Endothelial cell of umbilical vein (primary cell): ENCODE measurements around the gene CREB3. TPM values are rescaled to one million over a fixed set of nuclear protein-coding genes. Genes with fewer than 3 reads are reported as not detected.

Source experiments
- BruUV-seq: library from RNA; stranded (reverse); fragments of 400-500 nt; replicated peaks from 2 replicates; lab custom pipeline; 2021; lab: Mats Ljungman, UMichigan
- CTCF ChIA-PET: fragments of 300-600, 350-600 bp; sonication (Branson Sonifier 250); formaldehyde crosslinking; loops from one replicate; lab custom pipeline; 2021; ENCODE audit warnings: antibody characterized with exemption, inconsistent platforms; lab: Charles Lee
- POLR2A ChIA-PET: fragments of 300-600, 350-600 bp; sonication (Branson Sonifier 250); formaldehyde crosslinking; loops from one replicate; lab custom pipeline; 2021; ENCODE audit warnings: antibody characterized with exemption, inconsistent platforms; lab: Charles Lee
- DNase-seq: peaks from one replicate; pipeline ENCODE4 v3.0.0-alpha.2; 2011; ENCODE audit warnings: low read depth, low spot score
- FAIRE-seq: peaks from 2 replicates; lab custom pipeline; 2011; peaks lifted over from hg19 to GRCh38; lab: Jason Lieb, UNC
- H2AFZ ChIP-seq: 2 replicates; pipeline ENCODE4 v1.6.0; 2012; ENCODE audit warnings: low read depth, low read length, control low read depth, inconsistent platforms
- H3K27ac ChIP-seq: 2 replicates; pipeline ENCODE4 v1.5.1; 2011; ENCODE audit warnings: low read depth, mild to moderate bottlenecking, control low read depth, low read length, moderate library complexity; ENCODE audit not compliant: insufficient read depth
- H3K27me3 ChIP-seq, 2 experiments: 2 replicates each; pipeline versions ENCODE4 v1.6.0 to v1.6.1; 2011; ENCODE audit warnings: low read length in 2 of 2, mixed read lengths in 1 of 2; ENCODE audit not compliant: control insufficient read depth in 2 of 2, insufficient read depth in 2 of 2
- H3K36me3 ChIP-seq, 2 experiments: 2 replicates in 1 of 2; 3 replicates in 1 of 2; pipeline ENCODE4 v1.5.1; 2011; ENCODE audit warnings: low read length in 2 of 2, mild to moderate bottlenecking in 1 of 2, moderate library complexity in 1 of 2; ENCODE audit not compliant: control insufficient read depth in 2 of 2, insufficient read depth in 2 of 2; ENCODE audit errors: extremely low read depth in 1 of 2
- H3K4me1 ChIP-seq: 3 replicates; pipeline ENCODE4 v1.5.1; 2011; ENCODE audit warnings: mild to moderate bottlenecking, low read length; ENCODE audit not compliant: control insufficient read depth, insufficient read depth; ENCODE audit errors: extremely low read depth
- H3K4me2 ChIP-seq: 2 replicates; pipeline ENCODE4 v1.6.1; 2011; ENCODE audit warnings: low read length, control low read depth, mixed read lengths; ENCODE audit not compliant: insufficient read depth
- H3K4me3 ChIP-seq, 3 experiments: fragments of 200-600 bp in 1 of 3; sonication (generic), shearing (Covaris generic) in 1 of 3; replicated peaks in 1 of 3; 2 replicates each; pipeline ENCODE4 v1.5.1; 2011 to 2016; ENCODE audit warnings: control low read depth in 3 of 3, low read length in 3 of 3, mild to moderate bottlenecking in 2 of 3, inconsistent platforms in 1 of 3, low read depth in 1 of 3, moderate library complexity in 1 of 3; ENCODE audit not compliant: insufficient read depth in 1 of 3
- H3K79me2 ChIP-seq: 2 replicates; pipeline ENCODE4 v1.6.0; 2012; ENCODE audit warnings: low read length, inconsistent platforms; ENCODE audit not compliant: control insufficient read depth, insufficient read depth
- H3K9ac ChIP-seq: replicated peaks from 2 replicates; pipeline ENCODE3; 2011; ENCODE audit warnings: low read length, control low read depth; ENCODE audit not compliant: insufficient read depth; ENCODE audit errors: extremely low read depth
- H3K9me1 ChIP-seq: replicated peaks from 3 replicates; pipeline ENCODE4 v1.6.0; 2011; ENCODE audit warnings: mild to moderate bottlenecking, low read length; ENCODE audit not compliant: control insufficient read depth, insufficient read depth; ENCODE audit errors: extremely low read depth
- H3K9me3 ChIP-seq: replicated peaks from 2 replicates; pipeline ENCODE4 v1.5.1; 2012; ENCODE audit warnings: low read length, inconsistent platforms; ENCODE audit not compliant: control insufficient read depth, insufficient read depth
- H4K20me1 ChIP-seq: replicated peaks from 2 replicates; pipeline ENCODE3; 2011; ENCODE audit warnings: mild to moderate bottlenecking, low read length; ENCODE audit not compliant: control insufficient read depth, insufficient read depth; ENCODE audit errors: extremely low read depth
- EZH2 ChIP-seq: IDR thresholded peaks from 2 replicates; pipeline ENCODE4 v1.6.1; 2012; ENCODE audit warnings: borderline replicate concordance, low read depth, mild to moderate bottlenecking, moderate library complexity, low read length, inconsistent platforms; ENCODE audit not compliant: severe bottlenecking
- FOS ChIP-seq: IDR thresholded peaks from 2 replicates; pipeline ENCODE4 v1.6.1; 2011; ENCODE audit warnings: mild to moderate bottlenecking, low read length, moderate library complexity, borderline replicate concordance; ENCODE audit not compliant: insufficient read depth
- JUN ChIP-seq: IDR thresholded peaks from 2 replicates; pipeline ENCODE4 v1.6.1; 2011; ENCODE audit warnings: borderline replicate concordance, low read depth; ENCODE audit not compliant: insufficient read length, insufficient read depth
- MYC ChIP-seq: IDR thresholded peaks from one replicate; pipeline ENCODE4 v1.6.1; 2011; ENCODE audit warnings: mild to moderate bottlenecking, low read depth, low read length
- POLR2A ChIP-seq: IDR thresholded peaks from 2 replicates; pipeline ENCODE4 v1.6.1; 2012; ENCODE audit warnings: low read depth, mild to moderate bottlenecking, control low read depth, low read length
- POLR2AphosphoS5 ChIP-seq: IDR thresholded peaks from 2 replicates; pipeline ENCODE4 v1.6.1; 2012; ENCODE audit warnings: low read depth, mild to moderate bottlenecking, control low read depth, low read length, moderate library complexity; ENCODE audit not compliant: insufficient read depth
- dilution Hi-C: fragments of 300-500 bp; cut with MboI; formaldehyde crosslinking; loops from one replicate; pipeline ENCODE4 v1.15.0; 2019; ENCODE audit warnings: low sequenced_read_pairs; ENCODE audit not compliant: extremely low pct_ligation_motif_present
- intact Hi-C: fragments of 100-400 bp; cut with micrococcal nuclease; formaldehyde crosslinking; loops from one replicate; pipeline ENCODE4 v1.10.0; 2022
- polyA plus RNA-seq, 4 experiments: library from polyadenylated mRNA; depleted of rRNA in 3 of 4; stranded (reverse) in 3 of 4; unstranded in 1 of 4; fragments of >200 nt; gene quantifications; 2 replicates each; pipeline versions ENCODE4 v1.2.1 to v1.2.3, GENCODE V29; 2011 to 2012; ENCODE audit warnings: missing spikeins in 1 of 4
- total RNA-seq: library from RNA; stranded (reverse); gene quantifications from 2 replicates; pipeline ENCODE4 v1.2.3, GENCODE V29; 2021
- TF ChIP-seq, protein P1 (sequence below), 2 donors: IDR thresholded peaks; 1 replicate in 1 of 2; 2 replicates in 1 of 2; pipeline ENCODE4 v1.5.1; 2011; ENCODE audit warnings: low read length in 2 of 2, mild to moderate bottlenecking in 2 of 2, moderate library complexity in 2 of 2, control low read depth in 1 of 2, inconsistent platforms in 1 of 2, low read depth in 1 of 2; ENCODE audit not compliant: insufficient read depth in 1 of 2; ENCODE audit errors: extremely low read depth in 1 of 2

Gene CREB3
- total and polyA plus RNA-seq, 2 donors (not counting 3 experiments of a cell fraction or from before 2014, with no cell fraction given) = 39.8 to 52.1 TPM

GRCh38 chr9:35750256-35750531, 17.7 kb downstream of the CREB3 start:
- FAIRE-seq = no peak
- no peaks in the 10 kb centered on the region for H4K20me1 ChIP-seq
- no peak overlapping the region for H2AFZ ChIP-seq
- peak overlapping the region; percentile 62 for H3K4me2 ChIP-seq
- intact Hi-C loops = no loop called here
- no peak for DNase-seq
- TF ChIP-seq MYC = no peak
- TF ChIP-seq, protein P1, sequence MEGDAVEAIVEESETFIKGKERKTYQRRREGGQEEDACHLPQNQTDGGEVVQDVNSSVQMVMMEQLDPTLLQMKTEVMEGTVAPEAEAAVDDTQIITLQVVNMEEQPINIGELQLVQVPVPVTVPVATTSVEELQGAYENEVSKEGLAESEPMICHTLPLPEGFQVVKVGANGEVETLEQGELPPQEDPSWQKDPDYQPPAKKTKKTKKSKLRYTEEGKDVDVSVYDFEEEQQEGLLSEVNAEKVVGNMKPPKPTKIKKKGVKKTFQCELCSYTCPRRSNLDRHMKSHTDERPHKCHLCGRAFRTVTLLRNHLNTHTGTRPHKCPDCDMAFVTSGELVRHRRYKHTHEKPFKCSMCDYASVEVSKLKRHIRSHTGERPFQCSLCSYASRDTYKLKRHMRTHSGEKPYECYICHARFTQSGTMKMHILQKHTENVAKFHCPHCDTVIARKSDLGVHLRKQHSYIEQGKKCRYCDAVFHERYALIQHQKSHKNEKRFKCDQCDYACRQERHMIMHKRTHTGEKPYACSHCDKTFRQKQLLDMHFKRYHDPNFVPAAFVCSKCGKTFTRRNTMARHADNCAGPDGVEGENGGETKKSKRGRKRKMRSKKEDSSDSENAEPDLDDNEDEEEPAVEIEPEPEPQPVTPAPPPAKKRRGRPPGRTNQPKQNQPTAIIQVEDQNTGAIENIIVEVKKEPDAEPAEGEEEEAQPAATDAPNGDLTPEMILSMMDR (IDR thresholded peaks at IDR 0.05; ENCODE audit: extremely low read depth in 1 of 2, insufficient read depth in 1 of 2, low read depth in 1 of 2, low read length in 2 of 2) = no peak
- TF ChIP-seq EZH2 = no peak
- TF ChIP-seq JUN = no peak
- TF ChIP-seq POLR2A = no peak
- no peak for TF ChIP-seq FOS
- TF ChIP-seq POLR2AphosphoS5 = no peak
- H3K27ac ChIP-seq = peak overlapping the region; percentile 84
- BruUV-seq = no TSS peak
- peak overlapping the region; percentile 99 for H3K9ac ChIP-seq
- H3K4me1 ChIP-seq = peaks cover 72% of the 10 kb centered on the region
- CTCF ChIA-PET = interaction anchor here (0.7 to 7.2 kb wide), 7 partner anchors 14 to 92 kb away, joined by 3 to 86 read pairs (median 20); partner anchors contain the start of genes CCDC107, CREB3, RMRP and TLN1
- peaks cover 0 to 2% of the 10 kb centered on the region in 2 experiments for H3K36me3 ChIP-seq
- no peaks in the 10 kb centered on the region for H3K9me3 ChIP-seq
- no peaks in the 10 kb centered on the region for H3K27me3 ChIP-seq
- peaks cover 43% of the 10 kb centered on the region for H3K79me2 ChIP-seq
- POLR2A ChIA-PET = no interaction called here
- no peaks in the 10 kb centered on the region for H3K9me1 ChIP-seq
- dilution Hi-C loops = no loop called here
- H3K4me3 ChIP-seq = no peak overlapping the region
